Stomach smooth muscle (tissue), 2 donors: ENCODE measurements around the gene DEFB124.

Experiments used
- H3K27ac ChIP-seq: one replicate; pipeline ENCODE4 v1.7.0; 2013; ENCODE audit warnings: mild to moderate bottlenecking, low read length, inconsistent platforms
- H3K27me3 ChIP-seq, 2 donors: one replicate each; pipeline ENCODE4 v1.7.0; 2013; ENCODE audit warnings: low read length in 2 of 2; ENCODE audit not compliant: insufficient read depth in 2 of 2, control insufficient read depth in 1 of 2
- H3K36me3 ChIP-seq, 2 donors: one replicate each; pipeline ENCODE4 v1.7.0; 2013; ENCODE audit warnings: low read length in 2 of 2; ENCODE audit not compliant: control insufficient read depth in 2 of 2, insufficient read depth in 2 of 2
- H3K4me1 ChIP-seq: one replicate; pipeline ENCODE4 v1.7.0; 2013; ENCODE audit warnings: low read length; ENCODE audit not compliant: control insufficient read depth, insufficient read depth
- H3K4me3 ChIP-seq, 2 donors: one replicate each; pipeline ENCODE4 v1.7.0; 2013; ENCODE audit warnings: low read length in 2 of 2
- H3K9ac ChIP-seq, 2 donors: one replicate each; pipeline ENCODE4 v1.7.0; 2013; ENCODE audit warnings: low read length in 2 of 2, mild to moderate bottlenecking in 1 of 2
- H3K9me3 ChIP-seq, 2 donors: one replicate each; pipeline ENCODE4 v1.7.0; 2013; ENCODE audit warnings: low read length in 2 of 2; ENCODE audit not compliant: control insufficient read depth in 2 of 2
- donor health status: healthy.
- donor health status: Pancreatic carcinoma.

Gene DEFB124

DNA sequence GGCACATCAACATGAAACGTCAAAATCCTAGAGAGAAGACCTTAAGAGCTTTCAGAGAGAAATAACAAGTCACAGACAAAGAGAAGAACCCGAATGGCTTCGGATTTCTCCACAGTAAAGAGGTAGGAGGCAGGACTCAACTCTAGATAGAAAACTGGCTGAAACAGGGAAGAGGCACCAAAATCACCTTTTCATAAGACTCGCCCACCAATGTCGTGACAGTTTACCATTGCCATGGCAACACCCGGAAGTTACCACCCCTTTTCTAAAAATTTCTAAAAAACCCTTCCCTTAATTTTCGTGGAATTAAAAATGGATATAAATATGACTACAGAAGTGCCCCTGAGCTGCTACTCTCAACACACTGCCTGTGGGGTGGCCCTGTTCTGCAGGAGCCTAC, 56.6 kb downstream of the DEFB124 start:
- H3K27me3 ChIP-seq = peaks cover 0 to 2% of the 10 kb centered on the region in 2 donors
- H3K4me3 ChIP-seq = no peak overlapping the region
- no peaks in the 10 kb centered on the region for H3K36me3 ChIP-seq
- H3K27ac ChIP-seq = no peak overlapping the region
- no peak overlapping the region for H3K9ac ChIP-seq
- H3K4me1 ChIP-seq = no peaks in the 10 kb centered on the region
- H3K9me3 ChIP-seq = no peaks in the 10 kb centered on the region

- no peaks in the 10 kb centered on the region for H3K36me3 ChIP-seq
- H3K9me3 ChIP-seq = no peaks in the 10 kb centered on the region
- H3K27me3 ChIP-seq = peaks cover 0 to 2% of the 10 kb centered on the region in 2 donors
- no peak overlapping the region for H3K27ac ChIP-seq
- no peaks in the 10 kb centered on the region for H3K4me1 ChIP-seq
- no peak overlapping the region for H3K4me3 ChIP-seq
- H3K9ac ChIP-seq = no peak overlapping the region
These were observed 59.3 kb downstream of the DEFB124 start for GRCh38 chr20:31415653-31416052.
